ENCODE measurements around the gene SND1. TPM values are rescaled to one million over a fixed set of nuclear protein-coding genes. Genes with fewer than 3 reads are reported as not detected.

The SND1 gene
- total RNA-seq, 1 donor from 2014 or later = 85.9 TPM

- Histone ChIP-seq H3K9me3 (no peaks in the 10 kb centered on the region), H3K27ac (no peak overlapping the region), H3K36me3 (no peaks in the 10 kb centered on the region), H3K4me1 (peaks cover 7% of the 10 kb centered on the region), H3K4me3 (no peak overlapping the region), H3K27me3 (no peaks in the 10 kb centered on the region)
- no peak for TF ChIP-seq POLR2AphosphoS5 (IDR thresholded peaks at IDR 0.05; ENCODE audit: insufficient read depth in 1 of 2, low read depth in 1 of 2)
- DNase-seq (ENCODE audit: extremely low spot score in 2 of 2) = no peak
- intact Hi-C loops (cut with DNase I) = no loop called here
These were observed 220.1 kb downstream of the SND1 start for GRCh38 chr7:127872122-127872521.

GRCh38 chr7:127873151-127873550 lies 221.2 kb downstream of the SND1 start:
- Histone ChIP-seq H3K9me3 (no peaks in the 10 kb centered on the region), H3K4me1 (peaks cover 7% of the 10 kb centered on the region), H3K27me3 (no peaks in the 10 kb centered on the region), H3K36me3 (no peaks in the 10 kb centered on the region), H3K4me3 (no peak overlapping the region), H3K27ac (no peak overlapping the region)
- intact Hi-C loops (cut with DNase I) = no loop called here
- TF ChIP-seq CTCF (IDR thresholded peaks at IDR 0.05) (no peak), POLR2A (IDR thresholded peaks at IDR 0.05) (no peak), POLR2AphosphoS5 (IDR thresholded peaks at IDR 0.05; ENCODE audit: insufficient read depth in 1 of 2, low read depth in 1 of 2) (no peak)
- DNase-seq (ENCODE audit: extremely low spot score in 2 of 2) = no peak

GRCh38 chr7:127873715-127874636 lies 222.0 kb downstream of the SND1 start:
- intact Hi-C loops (cut with DNase I) = no loop called here
- peaks cover 7% of the 10 kb centered on the region for H3K4me1 ChIP-seq
- H3K27ac ChIP-seq = no peak overlapping the region
- no peak for DNase-seq (ENCODE audit: extremely low spot score in 2 of 2)
- no peaks in the 10 kb centered on the region for H3K9me3 ChIP-seq
- H3K27me3 ChIP-seq = no peaks in the 10 kb centered on the region
- TF ChIP-seq CTCF (IDR thresholded peaks at IDR 0.05) (no peak), POLR2A (IDR thresholded peaks at IDR 0.05) (no peak), POLR2AphosphoS5 (IDR thresholded peaks at IDR 0.05; ENCODE audit: insufficient read depth in 1 of 2, low read depth in 1 of 2) (no peak)
- H3K36me3 ChIP-seq = no peaks in the 10 kb centered on the region
- no peak overlapping the region for H3K4me3 ChIP-seq

- Histone ChIP-seq H3K27ac (no peak overlapping the region), H3K36me3 (no peaks in the 10 kb centered on the region), H3K4me1 (peaks cover 7% of the 10 kb centered on the region), H3K9me3 (no peaks in the 10 kb centered on the region), H3K27me3 (no peaks in the 10 kb centered on the region), H3K4me3 (no peak overlapping the region)
- intact Hi-C loops (cut with DNase I) = no loop called here
- no peak for DNase-seq (ENCODE audit: extremely low spot score in 2 of 2)
- TF ChIP-seq POLR2AphosphoS5 (IDR thresholded peaks at IDR 0.05; ENCODE audit: insufficient read depth in 1 of 2, low read depth in 1 of 2) (no peak), POLR2A (IDR thresholded peaks at IDR 0.05) (no peak), CTCF (IDR thresholded peaks at IDR 0.05) (no peak)
These were observed 223.1 kb downstream of the SND1 start for GRCh38 chr7:127874951-127875608.

GRCh38 chr7:127876393-127876792 lies 224.4 kb downstream of the SND1 start:
- Histone ChIP-seq H3K27ac (no peak overlapping the region), H3K4me3 (no peak overlapping the region), H3K9me3 (no peaks in the 10 kb centered on the region), H3K36me3 (no peaks in the 10 kb centered on the region), H3K27me3 (no peaks in the 10 kb centered on the region), H3K4me1 (peaks cover 7% of the 10 kb centered on the region)
- no peak for DNase-seq (ENCODE audit: extremely low spot score in 2 of 2)
- TF ChIP-seq POLR2A (IDR thresholded peaks at IDR 0.05) = no peak
- TF ChIP-seq CTCF (IDR thresholded peaks at IDR 0.05) = no peak
- no peak for TF ChIP-seq POLR2AphosphoS5 (IDR thresholded peaks at IDR 0.05; ENCODE audit: insufficient read depth in 1 of 2, low read depth in 1 of 2)
- intact Hi-C loops (cut with DNase I) = no loop called here

Measured in vagina (tissue), 2 donors.